NT2/D1 (cell line): ENCODE measurements around the gene CDYL.

Experiments
- SUZ12 ChIP-seq: IDR thresholded peaks from 2 replicates; pipeline ENCODE4 v1.6.1; 2011; ENCODE audit not compliant: insufficient read length, insufficient read depth; ENCODE audit errors: extremely low read depth
- YY1 ChIP-seq: IDR thresholded peaks from 2 replicates; pipeline ENCODE4 v1.6.1; 2011; ENCODE audit not compliant: insufficient read length, insufficient read depth
- ZNF274 ChIP-seq: IDR thresholded peaks from 2 replicates; pipeline ENCODE4 v1.6.1; 2011; ENCODE audit warnings: mild to moderate bottlenecking, low read depth, low read length

- no peak for TF ChIP-seq ZNF274
- TF ChIP-seq YY1 = no peak
- TF ChIP-seq SUZ12 = no peak
Observed at GRCh38 chr6:4814212-4814611, 38.0 kb downstream of the CDYL start.
